HepG2 (cell line): ENCODE measurements around the gene CAB39. TPM values are rescaled to one million over a fixed set of nuclear protein-coding genes. Genes with fewer than 3 reads are reported as not detected.

Experiments used
- EEA1 ChIP-seq: sonication (generic); formaldehyde crosslinking; IDR thresholded peaks from 2 replicates; pipeline ENCODE4 v1.5.1; 2020; ENCODE audit warnings: mild to moderate bottlenecking, missing genetic modification reagents, borderline replicate concordance
- HBP1 ChIP-seq: IDR thresholded peaks from 2 replicates; pipeline ENCODE4 v1.6.1; 2016; ENCODE audit warnings: low read depth, control low read depth
- PCBP1 ChIP-seq: fragments of 200-400 bp; formaldehyde crosslinking; IDR thresholded peaks from 2 replicates; pipeline ENCODE4 v1.6.1; 2017; ENCODE audit warnings: mild to moderate bottlenecking, low read depth, low read length, borderline replicate concordance
- SNAPC4 ChIP-seq: sonication (generic); formaldehyde crosslinking; IDR thresholded peaks from 2 replicates; pipeline ENCODE4 v1.4.0; 2020; ENCODE audit warnings: mild to moderate bottlenecking, missing genetic modification reagents
- TFAP4 ChIP-seq: sonication (generic); IDR thresholded peaks from 2 replicates; pipeline ENCODE4 v1.6.1; 2016; ENCODE audit warnings: low read depth, borderline replicate concordance
- ZFP62 ChIP-seq: sonication (generic); formaldehyde crosslinking; IDR thresholded peaks from 2 replicates; pipeline ENCODE4 v1.4.0; 2020; ENCODE audit warnings: missing genetic modification reagents
- polyA plus RNA-seq, 8 experiments: library from polyadenylated mRNA; depleted of rRNA in 3 of 8; stranded (reverse) in 7 of 8; unstranded in 1 of 8; fragments of >200 nt; fragmentation: Illumina TruSeq in 4 of 8; extraction: Trizol in 4 of 8; gene quantifications; 2 replicates each; pipeline versions ENCODE4 v1.2.1 to v1.2.3, GENCODE V29; 2011 to 2016; ENCODE audit warnings: low read depth in 4 of 8, missing spikeins in 1 of 8, mixed read lengths in 1 of 8; ENCODE audit not compliant: insufficient read depth in 1 of 8
- total RNA-seq, 5 experiments: library from RNA; depleted of rRNA; stranded (reverse); fragments of >200 nt; fragmentation: Illumina TruSeq; extraction: Trizol; gene quantifications; 2 replicates each; pipeline ENCODE4 v1.2.3, GENCODE V29; 2016; ENCODE audit warnings: low read depth in 1 of 5

CAB39 gene
- total and polyA plus RNA-seq, 2 of the 13 experiments (the other 11 are each of a cell fraction or from before 2014, with no cell fraction given): 19.3 to 45.3 TPM

GRCh38 chr2:230695551-230695950 lies 17.1 kb upstream of the CAB39 start (continued):
- no peak for TF ChIP-seq PCBP1
- no peak for TF ChIP-seq TFAP4
- TF ChIP-seq EEA1 (CRISPR knock-in tag): no peak
- no peak for TF ChIP-seq HBP1 (CRISPR knock-in tag)
- no peak for TF ChIP-seq SNAPC4
- TF ChIP-seq ZFP62 (CRISPR knock-in tag): no peak
